ENCODE results near the gene GINS2. TPM values are rescaled to one million over a fixed set of nuclear protein-coding genes. Genes with fewer than 3 reads are reported as not detected.

Gene GINS2
- total and polyA plus RNA-seq, 2 of the 4 experiments (the other 2 are of a cell fraction) = 12.0 to 13.4 TPM

DNA sequence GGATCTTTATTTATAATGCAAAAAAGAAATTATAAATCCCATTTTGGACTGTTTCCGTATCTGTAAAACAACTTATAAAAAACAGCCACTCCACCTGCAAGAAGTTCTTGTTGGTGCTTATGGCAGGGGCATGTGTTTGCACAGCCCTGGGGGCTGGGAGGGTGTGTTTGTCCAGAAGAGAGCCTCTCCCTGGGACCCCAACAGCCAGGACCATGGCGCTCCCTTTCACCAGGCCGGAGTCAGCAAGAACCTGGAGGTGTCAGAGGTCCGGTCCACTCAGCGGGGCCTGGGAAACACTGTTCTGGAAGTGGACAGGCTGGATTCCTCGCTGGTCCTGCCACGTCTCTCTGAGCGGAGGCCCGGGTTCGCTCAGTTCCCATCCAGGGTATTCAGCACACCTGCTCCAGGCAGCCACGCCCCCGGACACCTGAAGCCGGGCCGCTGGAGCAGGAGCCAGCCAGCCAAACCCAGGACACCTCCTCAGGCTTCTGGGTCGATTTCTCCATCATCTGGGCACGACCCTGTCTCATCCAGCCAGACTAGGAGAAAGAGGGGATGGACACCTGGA lies 18.9 kb upstream of the GINS2 start (continued):
- TF ChIP-seq BHLHE40 (IDR thresholded peaks at IDR 0.05; ENCODE audit: low read depth, low read length) = no peak

- no peak overlapping the region for H2BK20ac ChIP-seq (ENCODE audit: low read depth, low read length)
- no peak overlapping the region for H4K5ac ChIP-seq (ENCODE audit: low read depth, low read length)
- no peaks in the 10 kb centered on the region for H3K27me3 ChIP-seq (ENCODE audit: control insufficient read depth, insufficient read depth, low read length)
- H4K91ac ChIP-seq (ENCODE audit: insufficient read depth, low read depth, low read length) = no peak overlapping the region
- H3K23ac ChIP-seq (ENCODE audit: low read depth, low read length) = no peak overlapping the region
- H2BK5ac ChIP-seq (ENCODE audit: low read depth, low read length, poor library complexity, severe bottlenecking) = no peak overlapping the region
- in situ Hi-C loops (cut with MboI; ENCODE audit: low sequenced_read_pairs) = no loop called here
- H2BK15ac ChIP-seq (ENCODE audit: low read depth, low read length) = no peak overlapping the region
- H3K18ac ChIP-seq (ENCODE audit: low read depth, low read length) = no peak overlapping the region
- H3K27ac ChIP-seq (ENCODE audit: insufficient read depth, low read length) = no peak overlapping the region
- no peak overlapping the region for H3K4me3 ChIP-seq (ENCODE audit: insufficient read depth, low read depth, low read length)
- no peak overlapping the region for H2AK5ac ChIP-seq (ENCODE audit: low read depth, low read length)
- ATAC-seq (ENCODE audit: low read depth) (no peak), DNase-seq (no peak)
- BruUV-seq (replicated peaks) = no TSS peak
- H4K20me1 ChIP-seq (ENCODE audit: insufficient read depth, low read length) = no peaks in the 10 kb centered on the region; the same call in 1 of the 2 replicates
- H3K56ac ChIP-seq (ENCODE audit: extremely low read depth, insufficient read depth, low read length) = no peak overlapping the region
- TF ChIP-seq CTCF (conservative IDR thresholded peaks at IDR 0.05; ENCODE audit: low read depth, low read length) (no peak), BHLHE40 (IDR thresholded peaks at IDR 0.05; ENCODE audit: low read depth, low read length) (no peak), MXI1 (IDR thresholded peaks at IDR 0.05; ENCODE audit: borderline replicate concordance, low read depth, low read length) (no peak), SMC3 (IDR thresholded peaks at IDR 0.05; ENCODE audit: low read depth, low read length) (no peak), MAZ (IDR thresholded peaks at IDR 0.05; ENCODE audit: borderline replicate concordance, low read depth, low read length) (no peak), RCOR1 (IDR thresholded peaks at IDR 0.05; ENCODE audit: insufficient replicate concordance, low read length) (no peak), ELK1 (IDR thresholded peaks at IDR 0.05; ENCODE audit: borderline replicate concordance, low read depth, low read length) (no peak), USF2 (IDR thresholded peaks at IDR 0.05; ENCODE audit: low read depth, low read length) (no peak), RFX5 (IDR thresholded peaks at IDR 0.05; ENCODE audit: low read depth, low read length) (no peak), FOS (IDR thresholded peaks at IDR 0.05; ENCODE audit: low read depth, low read length) (no peak), CEBPB (IDR thresholded peaks at IDR 0.05; ENCODE audit: low read depth, low read length) (no peak)
- H3K4me1 ChIP-seq (ENCODE audit: control insufficient read depth, insufficient read depth, low read length) = no peaks in the 10 kb centered on the region
- peak overlapping the region; percentile 26 for H2AFZ ChIP-seq (replicated peaks; ENCODE audit: low read length, poor library complexity)
- H2BK120ac ChIP-seq (ENCODE audit: low read depth, low read length) = no peak overlapping the region
- H3K14ac ChIP-seq (replicated peaks; ENCODE audit: low read depth, low read length) = no peak overlapping the region
- no peaks in the 10 kb centered on the region for H3K79me1 ChIP-seq (ENCODE audit: low read depth in 1 of 2, low read length in 2 of 2)
- no peak overlapping the region for H3K4ac ChIP-seq (ENCODE audit: low read depth, low read length)
- no peak overlapping the region for H2AK9ac ChIP-seq (replicated peaks; ENCODE audit: low read depth, low read length, poor library complexity)
- peaks cover 2% of the 10 kb centered on the region; the same call in 1 of the 2 replicates for H3K9me3 ChIP-seq (ENCODE audit: control insufficient read depth, insufficient read depth, low read length)
- H3K9ac ChIP-seq (ENCODE audit: low read depth, low read length) = no peak overlapping the region
- no CpG with 5 or more reads among the region's 11 CpGs for WGBS, 2 experiments (ENCODE audit: extremely low coverage in 2 of 2, insufficient read length in 1 of 2)
- ChIA-PET POLR2A (ENCODE audit: unreplicated experiment) (no interaction called here), CTCF (interaction anchor here (0.7 kb wide), 1 partner anchor 21 kb away, joined by 3 read pairs; no protein-coding TSS in a partner anchor)
- no peak overlapping the region for H4K8ac ChIP-seq (ENCODE audit: low read depth in 2 of 2, low read length in 2 of 2)
- dilution Hi-C loops (cut with HindIII; ENCODE audit: low sequenced_read_pairs, unreplicated experiment) = no loop called here
- peaks cover 2% of the 10 kb centered on the region for H3K36me3 ChIP-seq (ENCODE audit: control insufficient read depth, insufficient read depth, low read length)
- peaks cover 5% of the 10 kb centered on the region for H3K9me1 ChIP-seq (ENCODE audit: insufficient read depth, low read length)
- intact Hi-C loops (cut with micrococcal nuclease) = no loop called here
- H3K4me2 ChIP-seq (ENCODE audit: low read depth, low read length) = no peak overlapping the region
Measured at GRCh38 chr16:85706449-85707034, 17.8 kb upstream of the GINS2 start.
